PC-3 (cell line): ENCODE measurements around the gene CALM1.

Experiments used
- EZH2 ChIP-seq: fragments of 300-600 bp; sonication (generic); IDR thresholded peaks from one replicate; pipeline ENCODE4 v1.6.1; 2017; ENCODE audit warnings: antibody characterized with exemption, mild to moderate bottlenecking, low read length; ENCODE audit not compliant: unreplicated experiment
- EZH2phosphoT487 ChIP-seq: fragments of 300-600 bp; sonication (generic); IDR thresholded peaks from 2 replicates; pipeline ENCODE4 v1.6.1; 2018; ENCODE audit warnings: mild to moderate bottlenecking, antibody characterized with exemption, low read length, borderline replicate concordance
- TF ChIP-seq, protein P1 (sequence below): fragments of 300-600 bp; sonication (generic); conservative IDR thresholded peaks from 2 replicates; pipeline ENCODE4 v1.5.1; 2017; ENCODE audit warnings: antibody characterized with exemption, low read depth, mild to moderate bottlenecking, low read length

DNA sequence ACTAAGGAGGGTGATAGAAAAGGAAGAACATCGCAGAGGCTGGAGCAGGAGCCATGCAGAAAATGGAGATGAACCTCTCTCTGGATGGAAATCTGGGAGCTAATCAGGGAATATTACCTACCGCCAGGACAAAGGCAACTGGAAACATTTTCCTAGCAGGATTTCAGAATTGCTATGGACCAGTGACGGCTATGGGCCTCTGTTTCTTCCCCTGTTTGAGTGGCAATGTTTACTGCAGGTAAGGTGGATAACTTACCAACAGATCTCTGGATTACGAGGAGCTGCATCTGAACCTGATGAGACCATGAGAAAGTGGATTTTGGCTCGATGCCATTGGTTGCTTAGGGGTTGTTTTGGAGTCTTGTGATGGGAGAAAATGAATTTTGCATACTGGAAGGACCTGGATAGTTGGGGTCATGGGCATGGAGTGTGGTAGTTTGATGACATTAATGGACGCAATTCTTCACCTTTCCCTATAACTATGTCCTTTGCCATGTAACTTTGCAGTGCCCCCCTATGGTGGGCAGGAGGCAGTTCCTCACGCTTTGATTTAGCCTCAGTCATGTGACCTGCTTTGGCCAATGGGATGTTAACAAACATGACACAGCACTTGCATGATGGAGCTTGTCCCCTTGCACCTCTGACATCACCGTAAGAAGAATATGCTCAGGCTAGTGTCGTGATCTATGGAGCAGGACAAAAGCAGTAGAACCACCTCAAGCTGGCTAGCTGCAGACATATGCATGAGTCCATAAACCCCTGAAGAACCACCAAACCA lies 51.1 kb downstream of the CALM1 start:
- TF ChIP-seq, protein P1, sequence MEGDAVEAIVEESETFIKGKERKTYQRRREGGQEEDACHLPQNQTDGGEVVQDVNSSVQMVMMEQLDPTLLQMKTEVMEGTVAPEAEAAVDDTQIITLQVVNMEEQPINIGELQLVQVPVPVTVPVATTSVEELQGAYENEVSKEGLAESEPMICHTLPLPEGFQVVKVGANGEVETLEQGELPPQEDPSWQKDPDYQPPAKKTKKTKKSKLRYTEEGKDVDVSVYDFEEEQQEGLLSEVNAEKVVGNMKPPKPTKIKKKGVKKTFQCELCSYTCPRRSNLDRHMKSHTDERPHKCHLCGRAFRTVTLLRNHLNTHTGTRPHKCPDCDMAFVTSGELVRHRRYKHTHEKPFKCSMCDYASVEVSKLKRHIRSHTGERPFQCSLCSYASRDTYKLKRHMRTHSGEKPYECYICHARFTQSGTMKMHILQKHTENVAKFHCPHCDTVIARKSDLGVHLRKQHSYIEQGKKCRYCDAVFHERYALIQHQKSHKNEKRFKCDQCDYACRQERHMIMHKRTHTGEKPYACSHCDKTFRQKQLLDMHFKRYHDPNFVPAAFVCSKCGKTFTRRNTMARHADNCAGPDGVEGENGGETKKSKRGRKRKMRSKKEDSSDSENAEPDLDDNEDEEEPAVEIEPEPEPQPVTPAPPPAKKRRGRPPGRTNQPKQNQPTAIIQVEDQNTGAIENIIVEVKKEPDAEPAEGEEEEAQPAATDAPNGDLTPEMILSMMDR: peak; percentile 29; the same call in 1 of the 2 replicates
- no peak for TF ChIP-seq EZH2
- TF ChIP-seq EZH2phosphoT487: no peak
